ENCODE data around the gene EYA2. TPM values are rescaled to one million over a fixed set of nuclear protein-coding genes. Genes with fewer than 3 reads are reported as not detected.

Gene EYA2
- total RNA-seq, 1 experiment from 2014 or later: 0.74 TPM

- Histone ChIP-seq H3K9ac (ENCODE audit: extremely low read depth, insufficient read length, low read length) (no peak overlapping the region), H3K56ac (ENCODE audit: insufficient read length, low read depth, low read length) (no peak overlapping the region), H2BK5ac (ENCODE audit: insufficient read length, low read length) (no peak overlapping the region), H3K9me3 (ENCODE audit: control insufficient read depth, low read depth, low read length) (no peaks in the 10 kb centered on the region), H2BK20ac (ENCODE audit: low read depth, low read length, poor library complexity, severe bottlenecking) (no peak overlapping the region), H2BK12ac (ENCODE audit: insufficient read length, low read depth, low read length) (no peak overlapping the region), H3K23me2 (ENCODE audit: insufficient read length, low read depth, low read length, poor library complexity, severe bottlenecking) (no peaks in the 10 kb centered on the region), H2AK5ac (ENCODE audit: insufficient read length, low read length) (no peak overlapping the region), H2BK15ac (ENCODE audit: low read depth, low read length) (no peak overlapping the region), H3K18ac (ENCODE audit: insufficient read length, low read depth, low read length) (no peak overlapping the region), H3T11ph (ENCODE audit: low read length) (no peak overlapping the region), H3K27me3 (ENCODE audit: insufficient read depth, low read length) (no peaks in the 10 kb centered on the region), H4K91ac (ENCODE audit: insufficient read length, low read depth, low read length) (no peak overlapping the region), H2AFZ (ENCODE audit: low read length) (no peak overlapping the region), H3K4ac (ENCODE audit: low read depth, low read length) (no peak overlapping the region), H3K79me1 (ENCODE audit: insufficient read depth, low read depth, low read length, poor library complexity, severe bottlenecking) (no peaks in the 10 kb centered on the region), H4K8ac (replicated peaks; ENCODE audit: insufficient read length, low read depth, low read length) (no peak overlapping the region), H3K14ac (ENCODE audit: insufficient read depth, low read length) (no peak overlapping the region), H3K27ac (ENCODE audit: insufficient read length, low read depth, low read length) (no peak overlapping the region), H3K23ac (ENCODE audit: insufficient read length, low read depth, low read length) (no peak overlapping the region), H3K4me2 (ENCODE audit: insufficient read depth, insufficient read length, low read length) (no peak overlapping the region), H4K5ac (ENCODE audit: insufficient read length, low read depth, low read length) (no peak overlapping the region), H3K79me2 (ENCODE audit: insufficient read depth, low read length) (no peaks in the 10 kb centered on the region), H4K20me1 (ENCODE audit: control insufficient read depth, insufficient read depth, insufficient read length) (no peaks in the 10 kb centered on the region), H3K4me1 (ENCODE audit: insufficient read depth, low read length) (no peaks in the 10 kb centered on the region), H2BK120ac (ENCODE audit: low read depth, low read length, poor library complexity, severe bottlenecking) (no peak overlapping the region)
- Mint-ChIP-seq H3K9me3 (no peaks in the 10 kb centered on the region), H3K27me3 (ENCODE audit: low read depth) (peaks cover 4% of the 10 kb centered on the region; the same call in 1 of the 2 replicates), H3K4me3 (no peak overlapping the region), H3K36me3 (ENCODE audit: insufficient read depth in 1 of 3, low read depth in 3 of 3) (no peaks in the 10 kb centered on the region), H3K27ac (no peak overlapping the region), H3K4me1 (peaks cover 8 to 16% of the 10 kb centered on the region in 2 experiments)
- no CpG with 5 or more reads among the region's 6 CpGs for WGBS (ENCODE audit: extremely low coverage, insufficient read length, low lambda C conversion rate)
- no peak for DNase-seq
- TF ChIP-seq CTCF (conservative IDR thresholded peaks at IDR 0.05): no peak
Observed at GRCh38 chr20:46973766-46974165, 79.1 kb downstream of the EYA2 start.
